GM10248 (cell line): ENCODE data around the gene SPI1.

Source experiments
- CTCF ChIA-PET: fragments of 300-600 bp; sonication (Branson Sonifier 250); formaldehyde crosslinking; extraction: SDS; loops from one replicate; lab custom pipeline; 2021; ENCODE audit warnings: antibody characterized with exemption; lab: Yijun Ruan, JAX
- POLR2A ChIA-PET: fragments of 350-650 bp; sonication (Branson Sonifier 250); formaldehyde crosslinking; extraction: SDS; loops from one replicate; lab custom pipeline; 2020; ENCODE audit warnings: antibody characterized with exemption; lab: Yijun Ruan, JAX
- DNase-seq: peaks from one replicate; pipeline ENCODE4 v3.0.0; 2012; ENCODE audit errors: extremely low spot score
- CTCF ChIP-seq: IDR thresholded peaks from 2 replicates; pipeline ENCODE4 v1.5.1; 2012; ENCODE audit warnings: mild to moderate bottlenecking, low read depth; ENCODE audit errors: extremely low read depth, missing control alignments, control extremely low read depth

SPI1 gene

GRCh38 chr11:47333886-47334443 lies 44.4 kb downstream of the SPI1 start:
- no peak for DNase-seq
- POLR2A ChIA-PET: no interaction called here
- CTCF ChIA-PET: interaction anchor here (2.7 kb wide), 1 partner anchor 10 kb away, joined by 7 read pairs; no protein-coding TSS in a partner anchor
- no peak for TF ChIP-seq CTCF

GRCh38 chr11:47333526-47333845 lies 44.9 kb downstream of the SPI1 start:
- DNase-seq: no peak
- TF ChIP-seq CTCF: no peak
- CTCF ChIA-PET: interaction anchor here (2.7 kb wide), 1 partner anchor 9 kb away, joined by 7 read pairs; no protein-coding TSS in a partner anchor
- POLR2A ChIA-PET: no interaction called here

GRCh38 chr11:47332791-47333525 lies 45.4 kb downstream of the SPI1 start:
- ChIA-PET POLR2A (no interaction called here), CTCF (interaction anchor here (2.7 kb wide), 1 partner anchor 9 kb away, joined by 7 read pairs; no protein-coding TSS in a partner anchor)
- TF ChIP-seq CTCF: no peak
- DNase-seq: no peak

GRCh38 chr11:47332303-47332711 lies 46.0 kb downstream of the SPI1 start:
- ChIA-PET POLR2A (no interaction called here), CTCF (interaction anchor here (2.7 kb wide), 1 partner anchor 8 kb away, joined by 7 read pairs; no protein-coding TSS in a partner anchor)
- no peak for TF ChIP-seq CTCF
- DNase-seq: no peak

- ChIA-PET CTCF (interaction anchor here (2.7 kb wide), 1 partner anchor 8 kb away, joined by 7 read pairs; no protein-coding TSS in a partner anchor), POLR2A (no interaction called here)
- no peak for TF ChIP-seq CTCF
- no peak for DNase-seq
These were observed 46.7 kb downstream of the SPI1 start for GRCh38 chr11:47331454-47332302.
